GM19397 (cell line): ENCODE measurements around the gene MBOAT7.
A peak's percentile ranks its signal among the peaks of the same experiment; 100 is the strongest.

ENCODE experiments used
- ATAC-seq: cut with Tn5 transposase; IDR thresholded peaks from one replicate; pipeline ENCODE4 v1.9.1; 2021; ENCODE audit warnings: mild to moderate bottlenecking, moderate library complexity; ENCODE audit not compliant: unreplicated experiment

Gene MBOAT7

GRCh38 chr19:54145541-54146158 is 43.7 kb downstream of the MBOAT7 start:
- ATAC-seq = no peak

GRCh38 chr19:54142166-54142780 is 47.1 kb downstream of the MBOAT7 start:
- no peak for ATAC-seq

- no peak for ATAC-seq
These were observed 48.0 kb downstream of the MBOAT7 start for GRCh38 chr19:54141356-54141755.

- ATAC-seq = no peak
These were observed 50.7 kb downstream of the MBOAT7 start for GRCh38 chr19:54138489-54139256.

- ATAC-seq = no peak
These were observed 51.5 kb downstream of the MBOAT7 start, which contains the start of gene CNOT3 for GRCh38 chr19:54137699-54138488. Gene CNOT3 (plus strand): TSS chr19:54137762. CDS start chr19:54142979, 5,217 bp downstream.

GRCh38 chr19:54136864-54137698 is 52.3 kb downstream of the MBOAT7 start:
- ATAC-seq = peak; percentile 73

GRCh38 chr19:54136086-54136863 is 53.1 kb downstream of the MBOAT7 start:
- ATAC-seq = no peak

GRCh38 chr19:54133957-54134590 is 55.3 kb downstream of the MBOAT7 start:
- ATAC-seq = no peak

- ATAC-seq = no peak
These were observed 55.9 kb downstream of the MBOAT7 start for GRCh38 chr19:54133312-54133956.

GRCh38 chr19:54129617-54129996 is 59.8 kb downstream of the MBOAT7 start:
- ATAC-seq = no peak

- no peak for ATAC-seq
These were observed 60.4 kb downstream of the MBOAT7 start for GRCh38 chr19:54128796-54129616.

- ATAC-seq = no peak
These were observed 61.0 kb downstream of the MBOAT7 start for GRCh38 chr19:54128441-54128725.

- ATAC-seq = no peak
These were observed 61.5 kb downstream of the MBOAT7 start for GRCh38 chr19:54127688-54128440.

GRCh38 chr19:54125713-54126112 is 63.7 kb downstream of the MBOAT7 start:
- ATAC-seq = no peak

GRCh38 chr19:54124393-54124792 is 65.0 kb downstream of the MBOAT7 start:
- ATAC-seq = no peak

- ATAC-seq = no peak
These were observed 65.7 kb downstream of the MBOAT7 start for GRCh38 chr19:54123682-54124081.
